ENCODE measurements around the gene ERBB3. TPM values are rescaled to one million over a fixed set of nuclear protein-coding genes. Genes with fewer than 3 reads are reported as not detected.

Gene ERBB3
- total RNA-seq, 1 experiment from 2014 or later = 56.5 TPM

DNA sequence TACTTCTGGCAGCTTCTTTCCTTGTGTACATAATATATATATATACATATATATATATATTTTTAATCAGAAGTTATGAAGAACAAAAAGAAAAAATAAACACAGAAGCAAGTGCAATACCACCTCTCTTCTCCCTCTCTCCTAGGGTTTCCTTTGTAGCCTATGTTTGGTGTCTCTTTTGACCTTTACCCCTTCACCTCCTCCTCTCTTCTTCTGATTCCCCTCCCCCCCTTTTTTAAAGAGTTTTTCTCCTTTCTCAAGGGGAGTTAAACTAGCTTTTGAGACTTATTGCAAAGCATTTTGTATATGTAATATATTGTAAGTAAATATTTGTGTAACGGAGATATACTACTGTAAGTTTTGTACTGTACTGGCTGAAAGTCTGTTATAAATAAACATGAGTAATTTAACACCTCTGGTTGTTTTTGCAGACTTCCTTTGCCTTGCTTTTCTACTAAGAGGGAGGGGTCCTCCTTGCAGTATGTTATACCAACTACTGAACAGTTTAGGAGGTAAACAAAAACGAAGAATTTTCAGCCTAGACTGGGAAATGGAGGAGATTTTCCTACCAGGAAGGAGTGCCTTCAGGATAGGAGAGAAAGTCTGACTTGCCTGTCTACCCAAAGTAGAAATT lies 41.8 kb upstream of the ERBB3 start:
- no peak overlapping the region for H2BK20ac ChIP-seq (ENCODE audit: low read depth, low read length, poor library complexity, severe bottlenecking)
- no peak overlapping the region for H2AK5ac ChIP-seq (ENCODE audit: insufficient read length, low read length)
- H3K4me2 ChIP-seq (ENCODE audit: insufficient read depth, insufficient read length, low read length) = no peak overlapping the region
- H3K14ac ChIP-seq (ENCODE audit: insufficient read depth, low read length) = no peak overlapping the region
- no peak overlapping the region for H2AFZ ChIP-seq (ENCODE audit: low read length)
- Mint-ChIP-seq H3K27ac (no peak overlapping the region), H3K4me1 (peaks cover 16 to 24% of the 10 kb centered on the region in 2 experiments), H3K27me3 (ENCODE audit: low read depth) (no peaks in the 10 kb centered on the region), H3K4me3 (0 out of 5 replicates have a peak overlapping the region, but pooled peaks of 1 of the 2 experiments have one; percentile 14), H3K9me3 (peaks cover 0 to 3% of the 10 kb centered on the region in 2 experiments; a peak in 1 of 5 replicates), H3K36me3 (ENCODE audit: insufficient read depth in 1 of 3, low read depth in 3 of 3) (peaks cover 17 to 45% (median 41%) of the 10 kb centered on the region in 3 experiments)
- H3K23ac ChIP-seq (ENCODE audit: insufficient read length, low read depth, low read length) = no peak overlapping the region
- H4K5ac ChIP-seq (ENCODE audit: insufficient read length, low read depth, low read length) = no peak overlapping the region
- H4K20me1 ChIP-seq (ENCODE audit: control insufficient read depth, insufficient read depth, insufficient read length) = no peaks in the 10 kb centered on the region
- WGBS (ENCODE audit: extremely low coverage, insufficient read length, low lambda C conversion rate) = 83% methylated on average over 1 of the region's 2 CpGs
- H3K56ac ChIP-seq (ENCODE audit: insufficient read length, low read depth, low read length) = no peak overlapping the region
- no peak for DNase-seq
- no peaks in the 10 kb centered on the region; the same call in 1 of the 2 replicates for H3K4me1 ChIP-seq (ENCODE audit: insufficient read depth, low read length)
- no peak overlapping the region for H4K8ac ChIP-seq (replicated peaks; ENCODE audit: insufficient read length, low read depth, low read length)
- no peaks in the 10 kb centered on the region for H3K27me3 ChIP-seq (ENCODE audit: insufficient read depth, low read length)
- H3K18ac ChIP-seq (ENCODE audit: insufficient read length, low read depth, low read length) = no peak overlapping the region
- TF ChIP-seq, protein P1, sequence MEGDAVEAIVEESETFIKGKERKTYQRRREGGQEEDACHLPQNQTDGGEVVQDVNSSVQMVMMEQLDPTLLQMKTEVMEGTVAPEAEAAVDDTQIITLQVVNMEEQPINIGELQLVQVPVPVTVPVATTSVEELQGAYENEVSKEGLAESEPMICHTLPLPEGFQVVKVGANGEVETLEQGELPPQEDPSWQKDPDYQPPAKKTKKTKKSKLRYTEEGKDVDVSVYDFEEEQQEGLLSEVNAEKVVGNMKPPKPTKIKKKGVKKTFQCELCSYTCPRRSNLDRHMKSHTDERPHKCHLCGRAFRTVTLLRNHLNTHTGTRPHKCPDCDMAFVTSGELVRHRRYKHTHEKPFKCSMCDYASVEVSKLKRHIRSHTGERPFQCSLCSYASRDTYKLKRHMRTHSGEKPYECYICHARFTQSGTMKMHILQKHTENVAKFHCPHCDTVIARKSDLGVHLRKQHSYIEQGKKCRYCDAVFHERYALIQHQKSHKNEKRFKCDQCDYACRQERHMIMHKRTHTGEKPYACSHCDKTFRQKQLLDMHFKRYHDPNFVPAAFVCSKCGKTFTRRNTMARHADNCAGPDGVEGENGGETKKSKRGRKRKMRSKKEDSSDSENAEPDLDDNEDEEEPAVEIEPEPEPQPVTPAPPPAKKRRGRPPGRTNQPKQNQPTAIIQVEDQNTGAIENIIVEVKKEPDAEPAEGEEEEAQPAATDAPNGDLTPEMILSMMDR (conservative IDR thresholded peaks at IDR 0.05) = no peak
- no peak overlapping the region for H2BK5ac ChIP-seq (ENCODE audit: insufficient read length, low read length)
- no peaks in the 10 kb centered on the region for H3K23me2 ChIP-seq (ENCODE audit: insufficient read length, low read depth, low read length, poor library complexity, severe bottlenecking)
- H2BK15ac ChIP-seq (ENCODE audit: low read depth, low read length) = no peak overlapping the region
- H4K91ac ChIP-seq (ENCODE audit: insufficient read length, low read depth, low read length) = no peak overlapping the region
- peaks cover 11% of the 10 kb centered on the region; the same call in 1 of the 2 replicates for H3K79me2 ChIP-seq (ENCODE audit: insufficient read depth, low read length)
- H3T11ph ChIP-seq (ENCODE audit: low read length) = no peak overlapping the region
- no peak overlapping the region for H3K27ac ChIP-seq (ENCODE audit: insufficient read length, low read depth, low read length)
- no peaks in the 10 kb centered on the region for H3K9me3 ChIP-seq (ENCODE audit: control insufficient read depth, low read depth, low read length)
- H3K4ac ChIP-seq (ENCODE audit: low read depth, low read length) = no peak overlapping the region
- no peak overlapping the region for H2BK12ac ChIP-seq (ENCODE audit: insufficient read length, low read depth, low read length)
- H2BK120ac ChIP-seq (ENCODE audit: low read depth, low read length, poor library complexity, severe bottlenecking) = no peak overlapping the region
- no peak overlapping the region for H3K9ac ChIP-seq (ENCODE audit: extremely low read depth, insufficient read length, low read length)
- H3K79me1 ChIP-seq (ENCODE audit: insufficient read depth, low read depth, low read length, poor library complexity, severe bottlenecking) = no peaks in the 10 kb centered on the region
